DOHH2 (cell line): ENCODE measurements around the gene TUBB2B.

Experiments
- H3F3A ChIP-seq: fragments of 200-600 bp; sonication (generic), shearing (Covaris generic); 2 replicates; pipeline ENCODE4 v1.6.0; 2016; ENCODE audit warnings: antibody characterized with exemption, mild to moderate bottlenecking; ENCODE audit not compliant: control insufficient read depth, insufficient read depth
- H3K27ac ChIP-seq: fragments of 200-600 bp; sonication (generic); 2 replicates; pipeline ENCODE4 v1.5.1; 2014; ENCODE audit warnings: low read depth, mild to moderate bottlenecking, low read length, moderate library complexity
- H3K27me3 ChIP-seq: fragments of 200-600 bp; sonication (generic); 2 replicates; pipeline ENCODE4 v1.6.1; 2014; ENCODE audit warnings: mild to moderate bottlenecking, low read length, mixed read lengths; ENCODE audit not compliant: control insufficient read depth
- H3K36me3 ChIP-seq: fragments of 200-600 bp; sonication (generic); 2 replicates; pipeline ENCODE4 v1.6.1; 2014; ENCODE audit warnings: mild to moderate bottlenecking, low read length, moderate library complexity, mixed read lengths; ENCODE audit not compliant: control insufficient read depth
- H3K4me1 ChIP-seq: fragments of 200-600 bp; sonication (generic); 2 replicates; pipeline ENCODE4 v1.6.1; 2014; ENCODE audit warnings: mild to moderate bottlenecking, low read length, mixed read lengths; ENCODE audit not compliant: control insufficient read depth
- H3K4me2 ChIP-seq: fragments of 200-600 bp; sonication (generic); 2 replicates; pipeline ENCODE4 v1.6.0; 2014; ENCODE audit warnings: mild to moderate bottlenecking, low read length, moderate library complexity
- H3K4me3 ChIP-seq: fragments of 200-600 bp; sonication (generic); 2 replicates; pipeline ENCODE4 v1.5.1; 2014; ENCODE audit warnings: mild to moderate bottlenecking, low read length, mixed read lengths
- H3K79me2 ChIP-seq: fragments of 200-600 bp; sonication (generic); 2 replicates; pipeline ENCODE4 v1.6.1; 2014; ENCODE audit warnings: mild to moderate bottlenecking, low read length, mixed read lengths; ENCODE audit not compliant: control insufficient read depth
- H3K9me2 ChIP-seq: fragments of 200-600 bp; sonication (generic); replicated peaks from 2 replicates; pipeline ENCODE4 v1.6.1; 2014; ENCODE audit warnings: mild to moderate bottlenecking, low read length, mixed read lengths; ENCODE audit not compliant: control insufficient read depth
- H3K9me3 ChIP-seq: fragments of 200-600 bp; sonication (generic); 2 replicates; pipeline ENCODE4 v1.6.1; 2014; ENCODE audit warnings: antibody characterized with exemption, low read length, mixed read lengths; ENCODE audit not compliant: control insufficient read depth, insufficient read depth
- H4K20me1 ChIP-seq: fragments of 200-600 bp; sonication (generic); 2 replicates; pipeline ENCODE4 v1.6.0; 2014; ENCODE audit warnings: low read depth, mild to moderate bottlenecking, antibody characterized with exemption, low read length, moderate library complexity; ENCODE audit not compliant: control insufficient read depth, insufficient read depth
- CTCF ChIP-seq: fragments of 200-600 bp; sonication (generic); IDR thresholded peaks from one replicate; pipeline ENCODE4 v1.5.1; 2014; ENCODE audit warnings: antibody characterized with exemption, mild to moderate bottlenecking, low read depth, low read length; ENCODE audit not compliant: poor library complexity, severe bottlenecking
- EZH2phosphoT487 ChIP-seq: fragments of 200-600 bp; sonication (generic); IDR thresholded peaks from 2 replicates; pipeline ENCODE4 v1.6.1; 2017; ENCODE audit warnings: borderline replicate concordance, mild to moderate bottlenecking, antibody characterized with exemption, low read length, moderate library complexity, mixed read lengths

Gene TUBB2B

GRCh38 chr6:3270258-3270657 lies 42.8 kb upstream of the TUBB2B start:
- no peaks in the 10 kb centered on the region for H3K4me1 ChIP-seq
- no peak overlapping the region for H3K4me2 ChIP-seq
- H3K9me3 ChIP-seq, result no peaks in the 10 kb centered on the region
- H3K4me3 ChIP-seq, result no peak overlapping the region
- H3K79me2 ChIP-seq, result peaks cover 30% of the 10 kb centered on the region
- H4K20me1 ChIP-seq, result no peaks in the 10 kb centered on the region
- H3K27ac ChIP-seq, result no peak overlapping the region
- no peaks in the 10 kb centered on the region for H3K9me2 ChIP-seq
- TF ChIP-seq CTCF, result no peak
- peaks cover 3% of the 10 kb centered on the region; the same call in 1 of the 2 replicates for H3F3A ChIP-seq
- H3K36me3 ChIP-seq, result peaks cover 65% of the 10 kb centered on the region
- H3K27me3 ChIP-seq, result no peaks in the 10 kb centered on the region

- no peak for TF ChIP-seq CTCF
- TF ChIP-seq EZH2phosphoT487, result no peak
- H3K4me3 ChIP-seq, result no peak overlapping the region
- peaks cover 38% of the 10 kb centered on the region for H3K79me2 ChIP-seq
- no peak overlapping the region for H3K27ac ChIP-seq
- H3K9me3 ChIP-seq, result no peaks in the 10 kb centered on the region
- H3K4me1 ChIP-seq, result no peaks in the 10 kb centered on the region
- H3K36me3 ChIP-seq, result peaks cover 72% of the 10 kb centered on the region
- H4K20me1 ChIP-seq, result no peaks in the 10 kb centered on the region
- no peak overlapping the region for H3K4me2 ChIP-seq
- no peaks in the 10 kb centered on the region for H3F3A ChIP-seq
- H3K27me3 ChIP-seq, result no peaks in the 10 kb centered on the region
- no peaks in the 10 kb centered on the region for H3K9me2 ChIP-seq
Measured at GRCh38 chr6:3269281-3269975, 42.0 kb upstream of the TUBB2B start.

- Histone ChIP-seq H3K27ac (no peak overlapping the region), H3K9me3 (no peaks in the 10 kb centered on the region), H3K4me3 (no peak overlapping the region), H3F3A (no peaks in the 10 kb centered on the region), H3K9me2 (no peaks in the 10 kb centered on the region), H3K79me2 (peaks cover 46% of the 10 kb centered on the region), H3K4me1 (no peaks in the 10 kb centered on the region), H4K20me1 (no peaks in the 10 kb centered on the region), H3K27me3 (no peaks in the 10 kb centered on the region), H3K36me3 (peaks cover 80% of the 10 kb centered on the region), H3K4me2 (no peak overlapping the region)
- TF ChIP-seq EZH2phosphoT487 (no peak), CTCF (no peak)
Measured at GRCh38 chr6:3268680-3269079, 41.2 kb upstream of the TUBB2B start.
